ENCODE measurements around the gene LOXL1. TPM values are rescaled to one million over a fixed set of nuclear protein-coding genes. Genes with fewer than 3 reads are reported as not detected.
A peak's percentile ranks its signal among the peaks of the same experiment; 100 is the strongest.

Gene LOXL1
- total RNA-seq, 1 donor from 2014 or later = 62.8 TPM

GRCh38 chr15:73991726-73992593, 65.7 kb downstream of the LOXL1 start, which contains the start of gene STOML1:
Gene STOML1, minus strand, starts transcription at chr15:73992295. Its CDS starts 72 bp downstream, at chr15:73992223.
- peak; percentile 79 for DNase-seq (ENCODE audit: low read depth)

DNA sequence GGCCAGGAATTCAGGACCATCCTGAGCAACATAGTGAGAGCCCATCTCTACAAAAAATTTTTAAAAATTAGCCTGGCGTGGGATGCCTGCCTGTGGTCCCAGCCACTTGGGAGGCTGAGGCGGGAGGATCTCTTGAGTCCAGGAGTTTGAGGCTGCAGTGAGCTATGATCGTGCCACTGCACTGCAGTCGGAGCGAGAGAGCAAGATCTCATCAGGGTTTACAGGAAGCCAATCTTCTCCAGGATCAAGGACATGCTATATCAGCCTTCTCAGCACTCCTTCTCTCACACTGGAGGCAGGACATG, 66.3 kb downstream of the LOXL1 start:
- no peak for DNase-seq (ENCODE audit: low read depth)

- DNase-seq (ENCODE audit: low read depth) = no peak
These were observed 67.1 kb downstream of the LOXL1 start for GRCh38 chr15:73993211-73993994.

GRCh38 chr15:73994413-73994883, 68.2 kb downstream of the LOXL1 start, which contains the start of gene PML:
Gene PML, plus strand, starts transcription at chr15:73994716. Its CDS starts 97 bp downstream, at chr15:73994813.
- peak; percentile 89 for DNase-seq (ENCODE audit: low read depth)

DNA sequence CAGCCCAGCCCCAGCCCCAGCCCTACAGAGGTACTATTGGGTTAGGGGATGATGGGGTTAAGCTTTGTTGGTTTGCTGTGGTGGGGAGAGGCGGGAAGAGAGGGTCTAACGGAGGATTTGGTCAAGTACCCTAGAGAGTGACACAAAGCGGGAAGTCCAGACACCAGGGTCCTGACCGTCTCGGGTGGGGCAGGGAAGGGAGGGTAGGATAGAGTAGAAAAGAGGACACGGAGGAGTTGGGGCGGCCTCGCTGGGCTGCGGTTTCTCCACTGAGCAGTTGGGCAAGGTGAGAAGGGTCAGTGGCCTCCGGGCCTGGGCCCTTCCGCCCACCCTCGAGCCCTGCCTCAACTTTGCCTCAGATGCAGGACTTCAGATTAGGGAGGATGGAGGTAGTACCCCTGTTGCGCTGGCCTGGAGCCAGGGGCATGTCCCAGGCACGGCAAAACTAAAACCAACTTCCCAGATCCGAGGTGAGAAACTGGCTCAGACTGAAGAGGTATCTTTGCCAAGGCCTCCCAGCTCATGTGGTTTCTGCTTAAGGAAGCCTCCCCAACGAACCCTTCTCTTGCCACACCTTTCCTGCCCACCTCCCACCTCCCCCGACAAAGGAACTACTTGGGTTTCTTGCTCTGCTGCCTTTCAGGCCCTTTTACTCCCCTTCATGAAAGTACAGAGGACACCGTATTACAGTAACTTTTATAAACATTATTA, 68.8 kb downstream of the LOXL1 start:
- DNase-seq (ENCODE audit: low read depth) = peak; percentile 25

DNA sequence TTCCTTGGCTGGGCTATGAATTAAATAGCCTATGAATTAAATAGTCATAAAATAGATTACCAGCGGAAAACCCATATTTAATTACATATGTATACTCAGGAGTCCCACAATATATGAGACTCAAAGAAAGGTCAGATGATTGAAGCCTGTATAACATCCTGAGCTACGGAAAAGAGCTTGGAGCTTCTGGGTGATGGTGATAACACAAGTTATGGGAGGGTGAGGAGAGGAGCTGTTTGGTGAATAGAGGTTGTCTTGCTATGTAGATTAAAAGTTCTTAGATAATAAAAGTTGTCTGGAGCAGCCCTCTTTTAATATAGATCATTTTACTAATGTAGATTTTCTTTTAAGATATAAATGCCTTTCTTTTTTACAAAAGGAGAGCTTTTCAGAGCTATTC, 70.0 kb downstream of the LOXL1 start:
- no peak for DNase-seq (ENCODE audit: low read depth)

GRCh38 chr15:73996939-73997338, 70.7 kb downstream of the LOXL1 start:
- peak; percentile 36 for DNase-seq (ENCODE audit: low read depth)

DNA sequence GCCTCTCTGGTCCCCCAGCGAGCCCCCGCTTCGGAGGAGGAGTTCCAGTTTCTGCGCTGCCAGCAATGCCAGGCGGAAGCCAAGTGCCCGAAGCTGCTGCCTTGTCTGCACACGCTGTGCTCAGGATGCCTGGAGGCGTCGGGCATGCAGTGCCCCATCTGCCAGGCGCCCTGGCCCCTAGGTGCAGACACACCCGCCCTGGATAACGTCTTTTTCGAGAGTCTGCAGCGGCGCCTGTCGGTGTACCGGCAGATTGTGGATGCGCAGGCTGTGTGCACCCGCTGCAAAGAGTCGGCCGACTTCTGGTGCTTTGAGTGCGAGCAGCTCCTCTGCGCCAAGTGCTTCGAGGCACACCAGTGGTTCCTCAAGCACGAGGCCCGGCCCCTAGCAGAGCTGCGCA, 71.7 kb downstream of the LOXL1 start:
- no peak for DNase-seq (ENCODE audit: low read depth)

Other genes starting within 250 kb of the LOXL1 start
- 82.1 and 139 TPM in 2 replicates for gene CD276, start 242.1 kb upstream of the LOXL1 start, total RNA-seq
- gene INSYN1, start 173.1 kb upstream of the LOXL1 start, total RNA-seq = under 0.01 and 0.80 TPM in 2 replicates
- not detected in 2 replicates for gene TBC1D21, start 52.9 kb upstream of the LOXL1 start, total RNA-seq
- gene STOML1, start 65.8 kb downstream of the LOXL1 start, total RNA-seq = 23.2 and 36.5 TPM in 2 replicates
- 56.8 and 234 TPM in 2 replicates for gene PML, start 68.3 kb downstream of the LOXL1 start, total RNA-seq
- gene GOLGA6A, start 156.1 kb downstream of the LOXL1 start, total RNA-seq = 0.05 TPM in 1 of 2 replicates, not detected in the other
- not detected in 2 replicates for gene ISLR2, start 204.1 kb downstream of the LOXL1 start, total RNA-seq
- gene ISLR, start 247.2 kb downstream of the LOXL1 start, total RNA-seq = 0.30 TPM in 1 of 2 replicates, not detected in the other

Data from renal cortical epithelial cell (primary cell).